Ovary (tissue), 9 donors: ENCODE results near the gene LRGUK. TPM values are rescaled to one million over a fixed set of nuclear protein-coding genes. Genes with fewer than 3 reads are reported as not detected.

Experiments
- DNase-seq, 5 donors: peaks; one replicate each; pipeline ENCODE4 v3.0.0-alpha.2; 2019 to 2020
- H3K27ac ChIP-seq, 2 donors: fragments of 200-600 bp; one replicate each; pipeline versions ENCODE4 v1.5.1 to v1.8.0; 2019 to 2022
- H3K27me3 ChIP-seq: fragments of 200-600 bp; one replicate; pipeline ENCODE4 v1.8.0; 2022
- H3K36me3 ChIP-seq: fragments of 200-600 bp; sonication (generic); one replicate; pipeline ENCODE4 v1.5.1; 2019
- H3K4me1 ChIP-seq: one replicate; pipeline ENCODE4 v1.8.1; 2013; ENCODE audit warnings: mild to moderate bottlenecking, moderate library complexity; ENCODE audit not compliant: insufficient read depth
- H3K4me3 ChIP-seq: fragments of 200-600 bp; sonication (generic); one replicate; pipeline ENCODE4 v1.5.1; 2017
- H3K9me3 ChIP-seq, 2 donors: fragments of 200-600 bp in 1 of 2; sonication (generic) in 1 of 2; one replicate each; pipeline versions ENCODE4 v1.5.1 to v1.8.1; 2013 to 2019; ENCODE audit warnings: mild to moderate bottlenecking in 1 of 2, moderate library complexity in 1 of 2
- CTCF ChIP-seq, 3 donors: fragments of 450-650 bp in 2 of 3; fragments of 200-600 bp in 1 of 3; IDR thresholded peaks; one replicate each; pipeline versions ENCODE4 v1.5.1 to v1.8.0; 2016 to 2022; ENCODE audit warnings: antibody characterized with exemption in 3 of 3, mild to moderate bottlenecking in 1 of 3
- EP300 ChIP-seq: sonication (generic); formaldehyde crosslinking; IDR thresholded peaks from one replicate; pipeline ENCODE4 v1.6.1; 2017; ENCODE audit warnings: antibody characterized with exemption
- POLR2A ChIP-seq: fragments of 450-650 bp; IDR thresholded peaks from one replicate; pipeline ENCODE4 v1.6.1; 2017; ENCODE audit warnings: antibody characterized with exemption, mild to moderate bottlenecking, moderate library complexity
- WGBS, 3 donors: extraction: QIAGEN DNeasy Blood & Tissue Kit in 1 of 3; methylation state at CpG; one replicate each; pipeline versions ENCODE4 v1.1.5 to v1.1.7; 2013 to 2017; 5-methylcytosine and 5-hydroxymethylcytosine counted together
- intact Hi-C, 4 donors: fragments of 100-400 bp; cut with DNase I; formaldehyde crosslinking; loops; one replicate each; pipeline versions ENCODE4 v1.11.0 to v1.15.1; 2022 to 2023
- polyA plus RNA-seq, 2 donors: library from polyadenylated mRNA; stranded (reverse); fragments of 200-250 nt in 1 of 2; fragments of 350-450 nt in 1 of 2; fragmentation: Illumina TruSeq in 1 of 2; extraction: RNeasy Lipid Tissue Mini Kit (QIAGEN cat#74804) in 1 of 2; gene quantifications; one replicate each; pipeline ENCODE4 v1.2.3, GENCODE V29; 2013 to 2014
- total RNA-seq, 7 donors: library from RNA; depleted of rRNA in 2 of 7; stranded (reverse); fragments of >200 nt in 2 of 7; fragmentation: NEBNext Ultra II Directional in 3 of 7; extraction: Animal tissue kit (Norgen Biotek cat#: 25700) in 3 of 7; gene quantifications; one replicate each; pipeline versions ENCODE4 v1.1.0 to v1.2.4, GENCODE V29; 2016 to 2023
- donor health status: DM: no; HTN: no; CAD: no; lungs with moderate emphysema.
- donor health status: DM: no; HTN: no; CAD: no.
- donor health status: Bipolar disorder and iron deficiency.
- donor health status: DM: yes; HTN: yes; CAD: no.
- donor health status: DM: no; HTN: no; CAD: no.
- donor health status: DM: yes; HTN: yes; CAD: no.

LRGUK gene
- total and polyA plus RNA-seq, 9 donors = 0.11 to 7.0 (median 0.56) TPM

GRCh38 chr7:134311807-134312206 lies 184.7 kb downstream of the LRGUK start:
- 96 to 99% (median 97%) methylated on average over 4 of the region's 4 CpGs for WGBS, 3 donors
- TF ChIP-seq POLR2A (no peak), CTCF (IDR thresholded peaks at IDR 0.05) (no peak)
- no peaks in the 10 kb centered on the region for H3K4me1 ChIP-seq

GRCh38 chr7:134312717-134313116 lies 185.6 kb downstream of the LRGUK start:
- intact Hi-C loops = no loop called here

More at GRCh38 chr7:134311807-134312206, 184.7 kb downstream of the LRGUK start:
- no peaks in the 10 kb centered on the region for H3K36me3 ChIP-seq
- no peak for DNase-seq
- H3K27me3 ChIP-seq = no peaks in the 10 kb centered on the region
- H3K4me3 ChIP-seq = no peak overlapping the region
- intact Hi-C loops = no loop called here
- H3K9me3 ChIP-seq = no peaks in the 10 kb centered on the region
- H3K27ac ChIP-seq = no peak overlapping the region

GRCh38 chr7:134313543-134313942 lies 186.4 kb downstream of the LRGUK start:
- TF ChIP-seq EP300 (no peak), CTCF (IDR thresholded peaks at IDR 0.05) (no peak), POLR2A (no peak)
- Histone ChIP-seq H3K4me3 (no peak overlapping the region), H3K27ac (no peak overlapping the region), H3K9me3 (no peaks in the 10 kb centered on the region), H3K27me3 (no peaks in the 10 kb centered on the region), H3K36me3 (no peaks in the 10 kb centered on the region), H3K4me1 (no peaks in the 10 kb centered on the region)
- WGBS, 3 donors = 20 to 45% (median 22%) methylated on average over 1 of the region's 1 CpG
- intact Hi-C loops = no loop called here
- no peak for DNase-seq

More at GRCh38 chr7:134312717-134313116, 185.6 kb downstream of the LRGUK start:
- no peaks in the 10 kb centered on the region for H3K36me3 ChIP-seq
- no peaks in the 10 kb centered on the region for H3K4me1 ChIP-seq
- H3K9me3 ChIP-seq = no peaks in the 10 kb centered on the region
- DNase-seq = no peak
- no peak overlapping the region for H3K27ac ChIP-seq
- whole genome bisulfite sequencing, 3 donors = 73 to 83% (median 76%) methylated on average over 6 of the region's 6 CpGs
- H3K27me3 ChIP-seq = no peaks in the 10 kb centered on the region
- TF ChIP-seq POLR2A = no peak
- no peak for TF ChIP-seq CTCF (IDR thresholded peaks at IDR 0.05)
- no peak for TF ChIP-seq EP300
- H3K4me3 ChIP-seq = no peak overlapping the region

Other genes with a start within 250 kb of the LRGUK start
- 10 to 100 TPM in 5 of 7 donors, 1 to 10 TPM in 2; 3.9 to 25.7 (median 15.7) TPM for gene SLC35B4, start 189.6 kb downstream of the LRGUK start, total RNA-seq
- 10 to 100 TPM in 1 of 2 donors, 1 to 10 TPM in 1; 4.6 to 22.5 TPM for gene SLC35B4, start 189.6 kb downstream of the LRGUK start, polyA plus RNA-seq